GM18868 (cell line): Measurements from ENCODE around the gene PLCH2.

ENCODE experiments used
- ATAC-seq: cut with Tn5 transposase; IDR thresholded peaks from one replicate; pipeline ENCODE4 v1.9.1; 2021; ENCODE audit warnings: mild to moderate bottlenecking, moderate library complexity; ENCODE audit not compliant: unreplicated experiment

Gene PLCH2

GRCh38 chr1:2554621-2555387, 78.7 kb downstream of the PLCH2 start:
- ATAC-seq = no peak
